ENCODE data around the gene ADPRM. TPM values are rescaled to one million over a fixed set of nuclear protein-coding genes. Genes with fewer than 3 reads are reported as not detected.

ADPRM gene
- total RNA-seq, 1 experiment from 2014 or later, result 5.1 TPM

- no peaks in the 10 kb centered on the region for H3K79me1 ChIP-seq (ENCODE audit: insufficient read depth, low read depth, low read length, poor library complexity, severe bottlenecking)
- H3K23ac ChIP-seq (ENCODE audit: insufficient read length, low read depth, low read length), result no peak overlapping the region
- no peak overlapping the region; a peak in 1 of 7 replicates for H3K27ac Mint-ChIP-seq
- no peaks in the 10 kb centered on the region for H3K9me3 Mint-ChIP-seq
- H2BK12ac ChIP-seq (ENCODE audit: insufficient read length, low read depth, low read length), result no peak overlapping the region
- H3K36me3 Mint-ChIP-seq (ENCODE audit: insufficient read depth in 1 of 3, low read depth in 3 of 3), result no peaks in the 10 kb centered on the region
- H4K91ac ChIP-seq (ENCODE audit: insufficient read length, low read depth, low read length), result no peak overlapping the region
- no peak overlapping the region for H3K18ac ChIP-seq (ENCODE audit: insufficient read length, low read depth, low read length)
- no peak overlapping the region for H3K27ac ChIP-seq (ENCODE audit: insufficient read length, low read depth, low read length)
- H3K9ac ChIP-seq (ENCODE audit: extremely low read depth, insufficient read length, low read length), result no peak overlapping the region
- no peak overlapping the region for H2BK5ac ChIP-seq (ENCODE audit: insufficient read length, low read length)
- no peaks in the 10 kb centered on the region; the same call in none of the 2 replicates for H3K27me3 Mint-ChIP-seq (ENCODE audit: low read depth)
- no peak overlapping the region for H2BK15ac ChIP-seq (ENCODE audit: low read depth, low read length)
- H2AK5ac ChIP-seq (ENCODE audit: insufficient read length, low read length), result no peak overlapping the region
- no peaks in the 10 kb centered on the region for H4K20me1 ChIP-seq (ENCODE audit: control insufficient read depth, insufficient read depth, insufficient read length)
- no peak for TF ChIP-seq CTCF (conservative IDR thresholded peaks at IDR 0.05)
- no peak overlapping the region for H3K14ac ChIP-seq (ENCODE audit: insufficient read depth, low read length)
- peaks cover 4 to 11% of the 10 kb centered on the region in 2 experiments; a peak in 3 of 4 replicates for H3K4me1 Mint-ChIP-seq
- H3K23me2 ChIP-seq (ENCODE audit: insufficient read length, low read depth, low read length, poor library complexity, severe bottlenecking), result no peaks in the 10 kb centered on the region
- no peak overlapping the region for H2BK120ac ChIP-seq (ENCODE audit: low read depth, low read length, poor library complexity, severe bottlenecking)
- no peak overlapping the region for H3K56ac ChIP-seq (ENCODE audit: insufficient read length, low read depth, low read length)
- no peak for DNase-seq
- no peak overlapping the region for H3K4me3 Mint-ChIP-seq
- H3K4me2 ChIP-seq (ENCODE audit: insufficient read depth, insufficient read length, low read length), result no peak overlapping the region
- H4K5ac ChIP-seq (ENCODE audit: insufficient read length, low read depth, low read length), result no peak overlapping the region
- H4K8ac ChIP-seq (replicated peaks; ENCODE audit: insufficient read length, low read depth, low read length), result no peak overlapping the region
- H2BK20ac ChIP-seq (ENCODE audit: low read depth, low read length, poor library complexity, severe bottlenecking), result no peak overlapping the region
- H3K4me1 ChIP-seq (ENCODE audit: insufficient read depth, low read length), result no peaks in the 10 kb centered on the region
- no peaks in the 10 kb centered on the region for H3K27me3 ChIP-seq (ENCODE audit: insufficient read depth, low read length)
- no peak overlapping the region for H3K4ac ChIP-seq (ENCODE audit: low read depth, low read length)
- H3T11ph ChIP-seq (ENCODE audit: low read length), result no peak overlapping the region
- no peaks in the 10 kb centered on the region for H3K79me2 ChIP-seq (ENCODE audit: insufficient read depth, low read length)
- no peaks in the 10 kb centered on the region for H3K9me3 ChIP-seq (ENCODE audit: control insufficient read depth, low read depth, low read length)
- WGBS (ENCODE audit: extremely low coverage, insufficient read length, low lambda C conversion rate), result no CpG with 5 or more reads among the region's 11 CpGs
- no peak overlapping the region for H2AFZ ChIP-seq (ENCODE audit: low read length)
Observed at GRCh38 chr17:10652984-10653659, 44.3 kb upstream of the ADPRM start.
